Measurements from ENCODE around the gene GLS.

GRCh38 chr2:191006997-191007783, 126.6 kb downstream of the GLS start:
- TF ChIP-seq SP1 (IDR thresholded peaks at IDR 0.05) (no peak), CTBP1 (IDR thresholded peaks at IDR 0.05; ENCODE audit: borderline replicate concordance) (no peak), HDGF (IDR thresholded peaks at IDR 0.05; ENCODE audit: borderline replicate concordance) (no peak), TARDBP (IDR thresholded peaks at IDR 0.05) (no peak)

All from HEK293T (cell line).